ENCODE results near the gene ILF2.
A peak's percentile ranks its signal among the peaks of the same experiment; 100 is the strongest.

Gene ILF2

DNA sequence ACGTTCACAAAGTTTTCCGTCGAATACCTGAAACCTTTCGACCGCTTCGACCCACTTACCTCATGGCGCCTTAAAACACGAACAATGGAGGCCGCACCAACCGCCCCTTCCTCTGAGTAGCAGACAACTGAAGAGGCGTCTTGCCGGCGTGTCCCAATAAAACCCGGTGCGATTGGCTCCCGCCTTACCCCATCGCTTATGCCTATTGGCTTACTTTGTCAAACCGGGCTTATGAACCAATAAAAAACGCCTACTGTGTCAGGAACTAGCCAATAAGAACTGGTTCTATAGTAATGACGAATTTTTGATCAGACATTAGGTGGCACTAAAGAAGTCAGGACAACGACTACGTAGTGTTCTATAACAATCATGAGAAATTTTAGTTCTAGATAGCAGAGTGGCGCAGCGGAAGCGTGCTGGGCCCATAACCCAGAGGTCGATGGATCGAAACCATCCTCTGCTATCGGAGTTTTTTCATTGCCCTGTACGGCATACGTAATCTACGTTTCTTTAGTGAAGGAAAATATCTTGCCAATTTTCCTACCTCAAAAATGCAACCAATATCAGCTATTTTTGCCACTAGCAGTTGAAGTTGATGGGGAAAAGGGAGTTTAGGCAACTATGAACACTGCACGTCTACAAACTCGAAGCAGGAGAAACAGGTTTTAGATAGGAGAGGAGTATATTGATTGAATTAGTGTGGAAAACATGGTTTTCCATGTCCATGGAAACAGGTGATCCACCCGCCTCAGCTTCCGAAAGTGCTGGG is at the start of gene ILF2 (continued):
- TF ChIP-seq, protein P1, sequence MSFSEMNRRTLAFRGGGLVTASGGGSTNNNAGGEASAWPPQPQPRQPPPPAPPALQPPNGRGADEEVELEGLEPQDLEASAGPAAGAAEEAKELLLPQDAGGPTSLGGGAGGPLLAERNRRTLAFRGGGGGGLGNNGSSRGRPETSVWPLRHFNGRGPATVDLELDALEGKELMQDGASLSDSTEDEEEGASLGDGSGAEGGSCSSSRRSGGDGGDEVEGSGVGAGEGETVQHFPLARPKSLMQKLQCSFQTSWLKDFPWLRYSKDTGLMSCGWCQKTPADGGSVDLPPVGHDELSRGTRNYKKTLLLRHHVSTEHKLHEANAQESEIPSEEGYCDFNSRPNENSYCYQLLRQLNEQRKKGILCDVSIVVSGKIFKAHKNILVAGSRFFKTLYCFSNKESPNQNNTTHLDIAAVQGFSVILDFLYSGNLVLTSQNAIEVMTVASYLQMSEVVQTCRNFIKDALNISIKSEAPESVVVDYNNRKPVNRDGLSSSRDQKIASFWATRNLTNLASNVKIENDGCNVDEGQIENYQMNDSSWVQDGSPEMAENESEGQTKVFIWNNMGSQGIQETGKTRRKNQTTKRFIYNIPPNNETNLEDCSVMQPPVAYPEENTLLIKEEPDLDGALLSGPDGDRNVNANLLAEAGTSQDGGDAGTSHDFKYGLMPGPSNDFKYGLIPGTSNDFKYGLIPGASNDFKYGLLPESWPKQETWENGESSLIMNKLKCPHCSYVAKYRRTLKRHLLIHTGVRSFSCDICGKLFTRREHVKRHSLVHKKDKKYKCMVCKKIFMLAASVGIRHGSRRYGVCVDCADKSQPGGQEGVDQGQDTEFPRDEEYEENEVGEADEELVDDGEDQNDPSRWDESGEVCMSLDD (tag by site-specific recombination; IDR thresholded peaks at IDR 0.05): no peak
- TF ChIP-seq ZNF76 (tag by site-specific recombination; IDR thresholded peaks at IDR 0.05; ENCODE audit: borderline replicate concordance, low read depth) (peak; percentile 60; the same call in 1 of the 2 replicates), ZNF501 (tag by site-specific recombination; IDR thresholded peaks at IDR 0.05) (peak; percentile 61; the same call in 1 of the 2 replicates), ZNF510 (tag by site-specific recombination; IDR thresholded peaks at IDR 0.05; ENCODE audit: insufficient replicate concordance) (no peak), ZNF335 (tag by site-specific recombination; conservative IDR thresholded peaks at IDR 0.05) (no peak), ZEB2 (tag by site-specific recombination; IDR thresholded peaks at IDR 0.05) (peak; percentile 46; the same call in 1 of the 2 replicates), GFI1B (tag by site-specific recombination; IDR thresholded peaks at IDR 0.05) (no peak), ZNF660 (tag by site-specific recombination; IDR thresholded peaks at IDR 0.05) (peak; percentile 95), ZNF157 (tag by site-specific recombination; IDR thresholded peaks at IDR 0.05) (no peak), BCL11A (tag by site-specific recombination; IDR thresholded peaks at IDR 0.05; ENCODE audit: low read depth) (no peak), ZNF394 (tag by site-specific recombination; IDR thresholded peaks at IDR 0.05; ENCODE audit: borderline replicate concordance) (peak; percentile 65; the same call in 1 of the 2 replicates), SP3 (tag by site-specific recombination; IDR thresholded peaks at IDR 0.05) (peak; percentile 70), ZNF350 (tag by site-specific recombination; IDR thresholded peaks at IDR 0.05) (no peak)
- TF ChIP-seq, protein P2, sequence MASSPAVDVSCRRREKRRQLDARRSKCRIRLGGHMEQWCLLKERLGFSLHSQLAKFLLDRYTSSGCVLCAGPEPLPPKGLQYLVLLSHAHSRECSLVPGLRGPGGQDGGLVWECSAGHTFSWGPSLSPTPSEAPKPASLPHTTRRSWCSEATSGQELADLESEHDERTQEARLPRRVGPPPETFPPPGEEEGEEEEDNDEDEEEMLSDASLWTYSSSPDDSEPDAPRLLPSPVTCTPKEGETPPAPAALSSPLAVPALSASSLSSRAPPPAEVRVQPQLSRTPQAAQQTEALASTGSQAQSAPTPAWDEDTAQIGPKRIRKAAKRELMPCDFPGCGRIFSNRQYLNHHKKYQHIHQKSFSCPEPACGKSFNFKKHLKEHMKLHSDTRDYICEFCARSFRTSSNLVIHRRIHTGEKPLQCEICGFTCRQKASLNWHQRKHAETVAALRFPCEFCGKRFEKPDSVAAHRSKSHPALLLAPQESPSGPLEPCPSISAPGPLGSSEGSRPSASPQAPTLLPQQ (tag by site-specific recombination; IDR thresholded peaks at IDR 0.05): peak; percentile 90
- TF ChIP-seq, protein P3, sequence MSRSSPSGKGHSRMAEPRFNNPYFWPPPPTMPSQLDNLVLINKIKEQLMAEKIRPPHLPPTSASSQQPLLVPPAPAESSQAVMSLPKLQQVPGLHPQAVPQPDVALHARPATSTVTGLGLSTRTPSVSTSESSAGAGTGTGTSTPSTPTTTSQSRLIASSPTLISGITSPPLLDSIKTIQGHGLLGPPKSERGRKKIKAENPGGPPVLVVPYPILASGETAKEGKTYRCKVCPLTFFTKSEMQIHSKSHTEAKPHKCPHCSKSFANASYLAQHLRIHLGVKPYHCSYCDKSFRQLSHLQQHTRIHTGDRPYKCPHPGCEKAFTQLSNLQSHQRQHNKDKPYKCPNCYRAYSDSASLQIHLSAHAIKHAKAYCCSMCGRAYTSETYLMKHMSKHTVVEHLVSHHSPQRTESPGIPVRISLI (tag by site-specific recombination; IDR thresholded peaks at IDR 0.05): peak; percentile 96
- TF ChIP-seq, protein P4, sequence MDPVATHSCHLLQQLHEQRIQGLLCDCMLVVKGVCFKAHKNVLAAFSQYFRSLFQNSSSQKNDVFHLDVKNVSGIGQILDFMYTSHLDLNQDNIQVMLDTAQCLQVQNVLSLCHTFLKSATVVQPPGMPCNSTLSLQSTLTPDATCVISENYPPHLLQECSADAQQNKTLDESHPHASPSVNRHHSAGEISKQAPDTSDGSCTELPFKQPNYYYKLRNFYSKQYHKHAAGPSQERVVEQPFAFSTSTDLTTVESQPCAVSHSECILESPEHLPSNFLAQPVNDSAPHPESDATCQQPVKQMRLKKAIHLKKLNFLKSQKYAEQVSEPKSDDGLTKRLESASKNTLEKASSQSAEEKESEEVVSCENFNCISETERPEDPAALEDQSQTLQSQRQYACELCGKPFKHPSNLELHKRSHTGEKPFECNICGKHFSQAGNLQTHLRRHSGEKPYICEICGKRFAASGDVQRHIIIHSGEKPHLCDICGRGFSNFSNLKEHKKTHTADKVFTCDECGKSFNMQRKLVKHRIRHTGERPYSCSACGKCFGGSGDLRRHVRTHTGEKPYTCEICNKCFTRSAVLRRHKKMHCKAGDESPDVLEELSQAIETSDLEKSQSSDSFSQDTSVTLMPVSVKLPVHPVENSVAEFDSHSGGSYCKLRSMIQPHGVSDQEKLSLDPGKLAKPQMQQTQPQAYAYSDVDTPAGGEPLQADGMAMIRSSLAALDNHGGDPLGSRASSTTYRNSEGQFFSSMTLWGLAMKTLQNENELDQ (tag by site-specific recombination; IDR thresholded peaks at IDR 0.05; ENCODE audit: low read depth): no peak
- TF ChIP-seq, protein P5, sequence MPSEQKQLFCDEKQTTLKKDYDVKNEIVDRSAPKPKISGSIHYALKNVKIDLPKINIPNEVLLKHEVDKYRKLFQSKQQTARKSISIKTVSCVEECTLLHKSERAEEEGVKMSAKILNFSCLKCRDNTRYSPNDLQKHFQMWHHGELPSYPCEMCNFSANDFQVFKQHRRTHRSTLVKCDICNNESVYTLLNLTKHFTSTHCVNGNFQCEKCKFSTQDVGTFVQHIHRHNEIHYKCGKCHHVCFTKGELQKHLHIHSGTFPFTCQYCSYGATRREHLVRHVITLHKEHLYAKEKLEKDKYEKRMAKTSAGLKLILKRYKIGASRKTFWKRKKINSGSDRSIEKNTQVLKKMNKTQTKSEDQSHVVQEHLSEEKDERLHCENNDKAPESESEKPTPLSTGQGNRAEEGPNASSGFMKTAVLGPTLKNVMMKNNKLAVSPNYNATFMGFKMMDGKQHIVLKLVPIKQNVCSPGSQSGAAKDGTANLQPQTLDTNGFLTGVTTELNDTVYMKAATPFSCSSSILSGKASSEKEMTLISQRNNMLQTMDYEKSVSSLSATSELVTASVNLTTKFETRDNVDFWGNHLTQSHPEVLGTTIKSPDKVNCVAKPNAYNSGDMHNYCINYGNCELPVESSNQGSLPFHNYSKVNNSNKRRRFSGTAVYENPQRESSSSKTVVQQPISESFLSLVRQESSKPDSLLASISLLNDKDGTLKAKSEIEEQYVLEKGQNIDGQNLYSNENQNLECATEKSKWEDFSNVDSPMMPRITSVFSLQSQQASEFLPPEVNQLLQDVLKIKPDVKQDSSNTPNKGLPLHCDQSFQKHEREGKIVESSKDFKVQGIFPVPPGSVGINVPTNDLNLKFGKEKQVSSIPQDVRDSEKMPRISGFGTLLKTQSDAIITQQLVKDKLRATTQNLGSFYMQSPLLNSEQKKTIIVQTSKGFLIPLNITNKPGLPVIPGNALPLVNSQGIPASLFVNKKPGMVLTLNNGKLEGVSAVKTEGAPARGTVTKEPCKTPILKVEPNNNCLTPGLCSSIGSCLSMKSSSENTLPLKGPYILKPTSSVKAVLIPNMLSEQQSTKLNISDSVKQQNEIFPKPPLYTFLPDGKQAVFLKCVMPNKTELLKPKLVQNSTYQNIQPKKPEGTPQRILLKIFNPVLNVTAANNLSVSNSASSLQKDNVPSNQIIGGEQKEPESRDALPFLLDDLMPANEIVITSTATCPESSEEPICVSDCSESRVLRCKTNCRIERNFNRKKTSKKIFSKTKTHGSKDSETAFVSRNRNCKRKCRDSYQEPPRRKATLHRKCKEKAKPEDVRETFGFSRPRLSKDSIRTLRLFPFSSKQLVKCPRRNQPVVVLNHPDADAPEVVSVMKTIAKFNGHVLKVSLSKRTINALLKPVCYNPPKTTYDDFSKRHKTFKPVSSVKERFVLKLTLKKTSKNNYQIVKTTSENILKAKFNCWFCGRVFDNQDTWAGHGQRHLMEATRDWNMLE (tag by site-specific recombination; conservative IDR thresholded peaks at IDR 0.05; ENCODE audit: low read depth): peak; percentile 14
- TF ChIP-seq, protein P6, sequence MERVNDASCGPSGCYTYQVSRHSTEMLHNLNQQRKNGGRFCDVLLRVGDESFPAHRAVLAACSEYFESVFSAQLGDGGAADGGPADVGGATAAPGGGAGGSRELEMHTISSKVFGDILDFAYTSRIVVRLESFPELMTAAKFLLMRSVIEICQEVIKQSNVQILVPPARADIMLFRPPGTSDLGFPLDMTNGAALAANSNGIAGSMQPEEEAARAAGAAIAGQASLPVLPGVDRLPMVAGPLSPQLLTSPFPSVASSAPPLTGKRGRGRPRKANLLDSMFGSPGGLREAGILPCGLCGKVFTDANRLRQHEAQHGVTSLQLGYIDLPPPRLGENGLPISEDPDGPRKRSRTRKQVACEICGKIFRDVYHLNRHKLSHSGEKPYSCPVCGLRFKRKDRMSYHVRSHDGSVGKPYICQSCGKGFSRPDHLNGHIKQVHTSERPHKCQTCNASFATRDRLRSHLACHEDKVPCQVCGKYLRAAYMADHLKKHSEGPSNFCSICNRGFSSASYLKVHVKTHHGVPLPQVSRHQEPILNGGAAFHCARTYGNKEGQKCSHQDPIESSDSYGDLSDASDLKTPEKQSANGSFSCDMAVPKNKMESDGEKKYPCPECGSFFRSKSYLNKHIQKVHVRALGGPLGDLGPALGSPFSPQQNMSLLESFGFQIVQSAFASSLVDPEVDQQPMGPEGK (tag by site-specific recombination; IDR thresholded peaks at IDR 0.05): no peak
- TF ChIP-seq, protein P7, sequence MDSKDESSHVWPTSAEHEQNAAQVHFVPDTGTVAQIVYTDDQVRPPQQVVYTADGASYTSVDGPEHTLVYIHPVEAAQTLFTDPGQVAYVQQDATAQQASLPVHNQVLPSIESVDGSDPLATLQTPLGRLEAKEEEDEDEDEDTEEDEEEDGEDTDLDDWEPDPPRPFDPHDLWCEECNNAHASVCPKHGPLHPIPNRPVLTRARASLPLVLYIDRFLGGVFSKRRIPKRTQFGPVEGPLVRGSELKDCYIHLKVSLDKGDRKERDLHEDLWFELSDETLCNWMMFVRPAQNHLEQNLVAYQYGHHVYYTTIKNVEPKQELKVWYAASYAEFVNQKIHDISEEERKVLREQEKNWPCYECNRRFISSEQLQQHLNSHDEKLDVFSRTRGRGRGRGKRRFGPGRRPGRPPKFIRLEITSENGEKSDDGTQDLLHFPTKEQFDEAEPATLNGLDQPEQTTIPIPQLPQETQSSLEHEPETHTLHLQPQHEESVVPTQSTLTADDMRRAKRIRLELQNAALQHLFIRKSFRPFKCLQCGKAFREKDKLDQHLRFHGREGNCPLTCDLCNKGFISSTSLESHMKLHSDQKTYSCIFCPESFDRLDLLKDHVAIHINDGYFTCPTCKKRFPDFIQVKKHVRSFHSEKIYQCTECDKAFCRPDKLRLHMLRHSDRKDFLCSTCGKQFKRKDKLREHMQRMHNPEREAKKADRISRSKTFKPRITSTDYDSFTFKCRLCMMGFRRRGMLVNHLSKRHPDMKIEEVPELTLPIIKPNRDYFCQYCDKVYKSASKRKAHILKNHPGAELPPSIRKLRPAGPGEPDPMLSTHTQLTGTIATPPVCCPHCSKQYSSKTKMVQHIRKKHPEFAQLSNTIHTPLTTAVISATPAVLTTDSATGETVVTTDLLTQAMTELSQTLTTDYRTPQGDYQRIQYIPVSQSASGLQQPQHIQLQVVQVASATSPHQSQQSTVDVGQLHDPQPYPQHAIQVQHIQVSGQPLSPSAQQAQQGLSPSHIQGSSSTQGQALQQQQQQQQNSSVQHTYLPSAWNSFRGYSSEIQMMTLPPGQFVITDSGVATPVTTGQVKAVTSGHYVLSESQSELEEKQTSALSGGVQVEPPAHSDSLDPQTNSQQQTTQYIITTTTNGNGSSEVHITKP (tag by site-specific recombination; IDR thresholded peaks at IDR 0.05): no peak
